Endothelial cell of umbilical vein (primary cell): ENCODE measurements around the gene HYDIN. TPM values are rescaled to one million over a fixed set of nuclear protein-coding genes. Genes with fewer than 3 reads are reported as not detected.

ENCODE experiments used
- BruUV-seq: library from RNA; stranded (reverse); fragments of 400-500 nt; replicated peaks from 2 replicates; lab custom pipeline; 2021; lab: Mats Ljungman, UMichigan
- CTCF ChIA-PET: fragments of 300-600, 350-600 bp; sonication (Branson Sonifier 250); formaldehyde crosslinking; loops from one replicate; lab custom pipeline; 2021; ENCODE audit warnings: antibody characterized with exemption, inconsistent platforms; lab: Charles Lee
- POLR2A ChIA-PET: fragments of 300-600, 350-600 bp; sonication (Branson Sonifier 250); formaldehyde crosslinking; loops from one replicate; lab custom pipeline; 2021; ENCODE audit warnings: antibody characterized with exemption, inconsistent platforms; lab: Charles Lee
- DNase-seq: peaks from one replicate; pipeline ENCODE4 v3.0.0-alpha.2; 2011; ENCODE audit warnings: low read depth, low spot score
- FAIRE-seq: peaks from 2 replicates; lab custom pipeline; 2011; peaks lifted over from hg19 to GRCh38; lab: Jason Lieb, UNC
- H2AFZ ChIP-seq: 2 replicates; pipeline ENCODE4 v1.6.0; 2012; ENCODE audit warnings: low read depth, low read length, control low read depth, inconsistent platforms
- H3K27ac ChIP-seq: 2 replicates; pipeline ENCODE4 v1.5.1; 2011; ENCODE audit warnings: low read depth, mild to moderate bottlenecking, control low read depth, low read length, moderate library complexity; ENCODE audit not compliant: insufficient read depth
- H3K27me3 ChIP-seq, 2 experiments: 2 replicates each; pipeline versions ENCODE4 v1.6.0 to v1.6.1; 2011; ENCODE audit warnings: low read length in 2 of 2, mixed read lengths in 1 of 2; ENCODE audit not compliant: control insufficient read depth in 2 of 2, insufficient read depth in 2 of 2
- H3K36me3 ChIP-seq, 2 experiments: 2 replicates in 1 of 2; 3 replicates in 1 of 2; pipeline ENCODE4 v1.5.1; 2011; ENCODE audit warnings: low read length in 2 of 2, mild to moderate bottlenecking in 1 of 2, moderate library complexity in 1 of 2; ENCODE audit not compliant: control insufficient read depth in 2 of 2, insufficient read depth in 2 of 2; ENCODE audit errors: extremely low read depth in 1 of 2
- H3K4me1 ChIP-seq: 3 replicates; pipeline ENCODE4 v1.5.1; 2011; ENCODE audit warnings: mild to moderate bottlenecking, low read length; ENCODE audit not compliant: control insufficient read depth, insufficient read depth; ENCODE audit errors: extremely low read depth
- H3K4me2 ChIP-seq: 2 replicates; pipeline ENCODE4 v1.6.1; 2011; ENCODE audit warnings: low read length, control low read depth, mixed read lengths; ENCODE audit not compliant: insufficient read depth
- H3K4me3 ChIP-seq, 3 experiments: fragments of 200-600 bp in 1 of 3; sonication (generic), shearing (Covaris generic) in 1 of 3; replicated peaks in 1 of 3; 2 replicates each; pipeline ENCODE4 v1.5.1; 2011 to 2016; ENCODE audit warnings: control low read depth in 3 of 3, low read length in 3 of 3, mild to moderate bottlenecking in 2 of 3, inconsistent platforms in 1 of 3, low read depth in 1 of 3, moderate library complexity in 1 of 3; ENCODE audit not compliant: insufficient read depth in 1 of 3
- H3K79me2 ChIP-seq: 2 replicates; pipeline ENCODE4 v1.6.0; 2012; ENCODE audit warnings: low read length, inconsistent platforms; ENCODE audit not compliant: control insufficient read depth, insufficient read depth
- H3K9ac ChIP-seq: replicated peaks from 2 replicates; pipeline ENCODE3; 2011; ENCODE audit warnings: low read length, control low read depth; ENCODE audit not compliant: insufficient read depth; ENCODE audit errors: extremely low read depth
- H3K9me1 ChIP-seq: replicated peaks from 3 replicates; pipeline ENCODE4 v1.6.0; 2011; ENCODE audit warnings: mild to moderate bottlenecking, low read length; ENCODE audit not compliant: control insufficient read depth, insufficient read depth; ENCODE audit errors: extremely low read depth
- H3K9me3 ChIP-seq: replicated peaks from 2 replicates; pipeline ENCODE4 v1.5.1; 2012; ENCODE audit warnings: low read length, inconsistent platforms; ENCODE audit not compliant: control insufficient read depth, insufficient read depth
- H4K20me1 ChIP-seq: replicated peaks from 2 replicates; pipeline ENCODE3; 2011; ENCODE audit warnings: mild to moderate bottlenecking, low read length; ENCODE audit not compliant: control insufficient read depth, insufficient read depth; ENCODE audit errors: extremely low read depth
- EZH2 ChIP-seq: IDR thresholded peaks from 2 replicates; pipeline ENCODE4 v1.6.1; 2012; ENCODE audit warnings: borderline replicate concordance, low read depth, mild to moderate bottlenecking, moderate library complexity, low read length, inconsistent platforms; ENCODE audit not compliant: severe bottlenecking
- FOS ChIP-seq: IDR thresholded peaks from 2 replicates; pipeline ENCODE4 v1.6.1; 2011; ENCODE audit warnings: mild to moderate bottlenecking, low read length, moderate library complexity, borderline replicate concordance; ENCODE audit not compliant: insufficient read depth
- GATA2 ChIP-seq: IDR thresholded peaks from 2 replicates; pipeline ENCODE4 v1.7.0; 2011; ENCODE audit warnings: low read depth, mild to moderate bottlenecking, moderate library complexity, mixed read lengths, low read length; ENCODE audit not compliant: insufficient read length, insufficient read depth
- JUN ChIP-seq: IDR thresholded peaks from 2 replicates; pipeline ENCODE4 v1.6.1; 2011; ENCODE audit warnings: borderline replicate concordance, low read depth; ENCODE audit not compliant: insufficient read length, insufficient read depth
- MYC ChIP-seq: IDR thresholded peaks from one replicate; pipeline ENCODE4 v1.6.1; 2011; ENCODE audit warnings: mild to moderate bottlenecking, low read depth, low read length
- POLR2A ChIP-seq: IDR thresholded peaks from 2 replicates; pipeline ENCODE4 v1.6.1; 2012; ENCODE audit warnings: low read depth, mild to moderate bottlenecking, control low read depth, low read length
- POLR2AphosphoS5 ChIP-seq: IDR thresholded peaks from 2 replicates; pipeline ENCODE4 v1.6.1; 2012; ENCODE audit warnings: low read depth, mild to moderate bottlenecking, control low read depth, low read length, moderate library complexity; ENCODE audit not compliant: insufficient read depth
- dilution Hi-C: fragments of 300-500 bp; cut with MboI; formaldehyde crosslinking; loops from one replicate; pipeline ENCODE4 v1.15.0; 2019; ENCODE audit warnings: low sequenced_read_pairs; ENCODE audit not compliant: extremely low pct_ligation_motif_present
- intact Hi-C: fragments of 100-400 bp; cut with micrococcal nuclease; formaldehyde crosslinking; loops from one replicate; pipeline ENCODE4 v1.10.0; 2022
- polyA plus RNA-seq, 4 experiments: library from polyadenylated mRNA; depleted of rRNA in 3 of 4; stranded (reverse) in 3 of 4; unstranded in 1 of 4; fragments of >200 nt; gene quantifications; 2 replicates each; pipeline versions ENCODE4 v1.2.1 to v1.2.3, GENCODE V29; 2011 to 2012; ENCODE audit warnings: missing spikeins in 1 of 4
- total RNA-seq: library from RNA; stranded (reverse); gene quantifications from 2 replicates; pipeline ENCODE4 v1.2.3, GENCODE V29; 2021
- TF ChIP-seq, protein P1 (sequence below), 2 donors: IDR thresholded peaks; 1 replicate in 1 of 2; 2 replicates in 1 of 2; pipeline ENCODE4 v1.5.1; 2011; ENCODE audit warnings: low read length in 2 of 2, mild to moderate bottlenecking in 2 of 2, moderate library complexity in 2 of 2, control low read depth in 1 of 2, inconsistent platforms in 1 of 2, low read depth in 1 of 2; ENCODE audit not compliant: insufficient read depth in 1 of 2; ENCODE audit errors: extremely low read depth in 1 of 2

Gene HYDIN
- total and polyA plus RNA-seq, 2 donors (not counting 3 experiments of a cell fraction or from before 2014, with no cell fraction given), result not detected

DNA sequence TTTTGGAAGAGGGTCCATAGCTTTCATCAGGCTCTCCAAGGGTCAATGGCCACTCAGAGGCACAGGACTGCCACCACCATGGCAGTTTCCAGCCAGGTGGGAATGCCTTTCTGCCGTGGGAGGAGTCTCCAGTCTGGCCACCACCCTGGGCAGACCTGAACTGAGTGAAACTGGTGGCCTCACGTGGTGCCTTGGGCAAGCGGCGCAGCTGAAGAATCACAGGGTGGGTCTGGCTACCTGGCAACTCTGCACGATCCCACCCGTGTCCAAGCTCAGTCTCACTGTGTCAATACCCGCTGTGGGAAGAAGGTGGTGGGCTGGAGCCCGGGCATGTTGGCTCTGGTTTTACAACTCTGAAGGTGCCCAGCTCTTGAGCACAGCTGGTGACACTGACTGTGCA is 461.4 kb downstream of the HYDIN start:
- Histone ChIP-seq H3K9me1 (no peaks in the 10 kb centered on the region), H3K4me3 (no peak overlapping the region), H4K20me1 (no peaks in the 10 kb centered on the region), H3K9me3 (no peaks in the 10 kb centered on the region), H3K27ac (no peak overlapping the region), H3K4me2 (no peak overlapping the region), H3K27me3 (no peaks in the 10 kb centered on the region), H3K36me3 (peaks cover 4 to 10% of the 10 kb centered on the region in 2 experiments), H3K9ac (no peak overlapping the region), H2AFZ (no peak overlapping the region), H3K4me1 (no peaks in the 10 kb centered on the region), H3K79me2 (no peaks in the 10 kb centered on the region)
- FAIRE-seq (no peak), DNase-seq (no peak)
- TF ChIP-seq, protein P1, sequence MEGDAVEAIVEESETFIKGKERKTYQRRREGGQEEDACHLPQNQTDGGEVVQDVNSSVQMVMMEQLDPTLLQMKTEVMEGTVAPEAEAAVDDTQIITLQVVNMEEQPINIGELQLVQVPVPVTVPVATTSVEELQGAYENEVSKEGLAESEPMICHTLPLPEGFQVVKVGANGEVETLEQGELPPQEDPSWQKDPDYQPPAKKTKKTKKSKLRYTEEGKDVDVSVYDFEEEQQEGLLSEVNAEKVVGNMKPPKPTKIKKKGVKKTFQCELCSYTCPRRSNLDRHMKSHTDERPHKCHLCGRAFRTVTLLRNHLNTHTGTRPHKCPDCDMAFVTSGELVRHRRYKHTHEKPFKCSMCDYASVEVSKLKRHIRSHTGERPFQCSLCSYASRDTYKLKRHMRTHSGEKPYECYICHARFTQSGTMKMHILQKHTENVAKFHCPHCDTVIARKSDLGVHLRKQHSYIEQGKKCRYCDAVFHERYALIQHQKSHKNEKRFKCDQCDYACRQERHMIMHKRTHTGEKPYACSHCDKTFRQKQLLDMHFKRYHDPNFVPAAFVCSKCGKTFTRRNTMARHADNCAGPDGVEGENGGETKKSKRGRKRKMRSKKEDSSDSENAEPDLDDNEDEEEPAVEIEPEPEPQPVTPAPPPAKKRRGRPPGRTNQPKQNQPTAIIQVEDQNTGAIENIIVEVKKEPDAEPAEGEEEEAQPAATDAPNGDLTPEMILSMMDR (IDR thresholded peaks at IDR 0.05; ENCODE audit: extremely low read depth in 1 of 2, insufficient read depth in 1 of 2, low read depth in 1 of 2, low read length in 2 of 2), result no peak
- no peak for TF ChIP-seq EZH2
- TF ChIP-seq MYC, result no peak
- no peak for TF ChIP-seq JUN
- TF ChIP-seq FOS, result no peak
- TF ChIP-seq GATA2, result no peak
- no peak for TF ChIP-seq POLR2AphosphoS5
- no peak for TF ChIP-seq POLR2A
- dilution Hi-C loops, result no loop called here
- ChIA-PET CTCF (interaction anchor here (4.8 to 5.8 kb wide), 2 partner anchors 82 to 89 kb away, joined by 53 to 144 read pairs; partner anchors contain the start of gene MTSS2), POLR2A (no interaction called here)
- no TSS peak for BruUV-seq
- intact Hi-C loops, result no loop called here
